NK-92 (cell line): ENCODE results near the gene MEIS1.

Source experiments
- DNase-seq: peaks from one replicate; lab custom pipeline; 2025; ENCODE audit not compliant: unreplicated experiment; lab: John Stamatoyannopoulos, UW

MEIS1 gene

GRCh38 chr2:66561645-66562303 lies 126.8 kb downstream of the MEIS1 start:
- no peak for DNase-seq

- DNase-seq: no peak
Observed at GRCh38 chr2:66562304-66562685, 127.4 kb downstream of the MEIS1 start.

- DNase-seq: no peak
Observed at GRCh38 chr2:66563473-66563872, 128.5 kb downstream of the MEIS1 start.

GRCh38 chr2:66565291-66565690 lies 130.4 kb downstream of the MEIS1 start:
- no peak for DNase-seq

- no peak for DNase-seq
Observed at GRCh38 chr2:66566726-66567399, 131.9 kb downstream of the MEIS1 start.

GRCh38 chr2:66567729-66568128 lies 132.8 kb downstream of the MEIS1 start:
- no peak for DNase-seq

GRCh38 chr2:66568650-66569300 lies 133.8 kb downstream of the MEIS1 start:
- no peak for DNase-seq

GRCh38 chr2:66569321-66569851 lies 134.5 kb downstream of the MEIS1 start:
- no peak for DNase-seq

GRCh38 chr2:66569974-66570373 lies 135.0 kb downstream of the MEIS1 start:
- no peak for DNase-seq

- DNase-seq: no peak
Observed at GRCh38 chr2:66570471-66570870, 135.5 kb downstream of the MEIS1 start.

GRCh38 chr2:66571918-66572317 lies 137.0 kb downstream of the MEIS1 start:
- DNase-seq: no peak

GRCh38 chr2:66572391-66572790 lies 137.5 kb downstream of the MEIS1 start:
- DNase-seq: no peak

GRCh38 chr2:66573416-66573815 lies 138.5 kb downstream of the MEIS1 start:
- no peak for DNase-seq

- DNase-seq: no peak
Observed at GRCh38 chr2:66573821-66574233, 138.9 kb downstream of the MEIS1 start.

- no peak for DNase-seq
Observed at GRCh38 chr2:66574701-66575624, 140.0 kb downstream of the MEIS1 start.

- DNase-seq: no peak
Observed at GRCh38 chr2:66575625-66576310, 140.8 kb downstream of the MEIS1 start.

- no peak for DNase-seq
Observed at GRCh38 chr2:66576311-66576560, 141.3 kb downstream of the MEIS1 start.

GRCh38 chr2:66576561-66577320 lies 141.8 kb downstream of the MEIS1 start:
- no peak for DNase-seq

- DNase-seq: no peak
Observed at GRCh38 chr2:66577321-66578053, 142.6 kb downstream of the MEIS1 start.
